Activated CD8-positive, alpha-beta memory T cell treated with anti-CD3 and anti-CD28 coated beads for 36 hours (primary cell): ENCODE data around the gene HIVEP2. TPM values are rescaled to one million over a fixed set of nuclear protein-coding genes. Genes with fewer than 3 reads are reported as not detected.

Experiments
- CTCF ChIA-PET: fragments of 350-600 bp; sonication (Branson Sonifier 250); formaldehyde crosslinking; loops from one replicate; lab custom pipeline; 2021; ENCODE audit warnings: antibody characterized with exemption; lab: Charles Lee
- POLR2A ChIA-PET: fragments of 350-600 bp; sonication (Branson Sonifier 250); formaldehyde crosslinking; loops from one replicate; lab custom pipeline; 2021; ENCODE audit warnings: antibody characterized with exemption; lab: Charles Lee
- total RNA-seq, 2 experiments: library from RNA; stranded (reverse); gene quantifications; one replicate each; pipeline ENCODE4 v1.2.3, GENCODE V29; 2021

HIVEP2 gene
- total RNA-seq, 2 experiments from 2014 or later: 34.4 to 39.3 TPM

GRCh38 chr6:142757852-142758628 lies 186.9 kb downstream of the HIVEP2 start:
- POLR2A ChIA-PET: no interaction called here
- CTCF ChIA-PET: interaction anchor here (0.6 kb wide), 1 partner anchor 322 kb away, joined by 4 read pairs; no protein-coding TSS in a partner anchor

- ChIA-PET POLR2A (no interaction called here), CTCF (no interaction called here)
Measured at GRCh38 chr6:142756215-142756630, 188.8 kb downstream of the HIVEP2 start.

- ChIA-PET CTCF (no interaction called here), POLR2A (no interaction called here)
Measured at GRCh38 chr6:142753196-142753595, 191.8 kb downstream of the HIVEP2 start.

GRCh38 chr6:142752348-142752747 lies 192.6 kb downstream of the HIVEP2 start:
- ChIA-PET POLR2A (no interaction called here), CTCF (interaction anchor here (0.7 kb wide), 1 partner anchor 40 kb away, joined by 3 read pairs; no protein-coding TSS in a partner anchor)

GRCh38 chr6:142751452-142751851 lies 193.5 kb downstream of the HIVEP2 start:
- CTCF ChIA-PET: no interaction called here
- POLR2A ChIA-PET: no interaction called here

- ChIA-PET POLR2A (interaction anchor here (0.7 kb wide), 1 partner anchor 63 kb away, joined by 4 read pairs; no protein-coding TSS in a partner anchor), CTCF (no interaction called here)
Measured at GRCh38 chr6:142750998-142751397, 194.0 kb downstream of the HIVEP2 start.

- ChIA-PET POLR2A (no interaction called here), CTCF (interaction anchor here (0.6 to 0.8 kb wide), 2 partner anchors 50 to 64 kb away, joined by 3 to 4 read pairs; no protein-coding TSS in a partner anchor)
Measured at GRCh38 chr6:142749556-142749955, 195.4 kb downstream of the HIVEP2 start.

GRCh38 chr6:142746524-142746923 lies 198.5 kb downstream of the HIVEP2 start:
- CTCF ChIA-PET: interaction anchor here (1.3 kb wide), 1 partner anchor 89 kb away, joined by 3 read pairs; no protein-coding TSS in a partner anchor
- POLR2A ChIA-PET: no interaction called here

- ChIA-PET CTCF (no interaction called here), POLR2A (no interaction called here)
Measured at GRCh38 chr6:142744836-142745235, 200.1 kb downstream of the HIVEP2 start.

GRCh38 chr6:142740449-142740848 lies 204.5 kb downstream of the HIVEP2 start:
- ChIA-PET CTCF (no interaction called here), POLR2A (no interaction called here)

GRCh38 chr6:142738731-142739130 lies 206.2 kb downstream of the HIVEP2 start:
- ChIA-PET POLR2A (no interaction called here), CTCF (no interaction called here)

GRCh38 chr6:142738035-142738396 lies 207.0 kb downstream of the HIVEP2 start:
- ChIA-PET CTCF (interaction anchor here (1.0 kb wide), 1 partner anchor 13 kb away, joined by 3 read pairs; no protein-coding TSS in a partner anchor), POLR2A (no interaction called here)

- POLR2A ChIA-PET: no interaction called here
Measured at GRCh38 chr6:142737368-142738034, 207.5 kb downstream of the HIVEP2 start.

GRCh38 chr6:142735204-142735603 lies 209.8 kb downstream of the HIVEP2 start:
- ChIA-PET POLR2A (no interaction called here), CTCF (no interaction called here)

More at GRCh38 chr6:142737368-142738034, 207.5 kb downstream of the HIVEP2 start:
- CTCF ChIA-PET: interaction anchor here (1.0 kb wide), 1 partner anchor 13 kb away, joined by 3 read pairs; no protein-coding TSS in a partner anchor

GRCh38 chr6:142732790-142733189 lies 212.2 kb downstream of the HIVEP2 start:
- ChIA-PET POLR2A (no interaction called here), CTCF (no interaction called here)

- ChIA-PET CTCF (no interaction called here), POLR2A (no interaction called here)
Measured at GRCh38 chr6:142731611-142732010, 213.4 kb downstream of the HIVEP2 start.

- ChIA-PET CTCF (no interaction called here), POLR2A (no interaction called here)
Measured at GRCh38 chr6:142729618-142730017, 215.4 kb downstream of the HIVEP2 start.

- ChIA-PET CTCF (no interaction called here), POLR2A (no interaction called here)
Measured at GRCh38 chr6:142728910-142729481, 216.0 kb downstream of the HIVEP2 start.

GRCh38 chr6:142728364-142728763 lies 216.6 kb downstream of the HIVEP2 start:
- ChIA-PET CTCF (no interaction called here), POLR2A (no interaction called here)

GRCh38 chr6:142726616-142727015 lies 218.4 kb downstream of the HIVEP2 start:
- ChIA-PET POLR2A (no interaction called here), CTCF (no interaction called here)
